LoVo (cell line): Measurements from ENCODE around the gene HSPB2.
"Not testable (repeated sequence)": the region's sequence is repeated elsewhere in the genome, so short reads cannot be mapped to it uniquely, and the experiment has no call there.

ENCODE experiments used
- DNase-seq: peaks from one replicate; pipeline ENCODE4 v3.0.0-alpha.2; 2016; ENCODE audit warnings: low spot score

HSPB2 gene

GRCh38 chr11:111913997-111914396 is 1.5 kb downstream of the HSPB2 start:
- DNase-seq = no peak

DNA sequence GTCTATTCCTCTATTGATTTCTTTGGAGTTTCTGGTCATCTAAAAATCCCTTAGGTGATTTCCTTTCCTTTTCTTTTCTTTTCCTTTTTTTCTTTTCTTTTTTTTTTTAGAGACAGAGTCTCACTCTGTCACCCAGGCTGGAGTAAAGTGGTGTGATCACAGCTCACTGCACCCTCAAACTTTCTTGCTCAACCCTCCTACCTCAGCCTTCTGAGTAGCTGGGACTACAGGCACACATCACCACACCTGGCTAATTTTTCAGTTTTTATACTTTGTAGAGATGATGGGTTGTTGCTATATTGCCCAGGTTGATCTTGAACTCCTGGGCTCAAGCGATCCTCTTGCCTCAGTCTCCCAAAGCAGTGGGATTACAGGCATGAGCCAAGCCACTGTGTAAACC is 4.2 kb downstream of the HSPB2 start:
- no peak for DNase-seq

- DNase-seq = no peak
Observed at GRCh38 chr11:111917312-111917711, 4.8 kb downstream of the HSPB2 start.

DNA sequence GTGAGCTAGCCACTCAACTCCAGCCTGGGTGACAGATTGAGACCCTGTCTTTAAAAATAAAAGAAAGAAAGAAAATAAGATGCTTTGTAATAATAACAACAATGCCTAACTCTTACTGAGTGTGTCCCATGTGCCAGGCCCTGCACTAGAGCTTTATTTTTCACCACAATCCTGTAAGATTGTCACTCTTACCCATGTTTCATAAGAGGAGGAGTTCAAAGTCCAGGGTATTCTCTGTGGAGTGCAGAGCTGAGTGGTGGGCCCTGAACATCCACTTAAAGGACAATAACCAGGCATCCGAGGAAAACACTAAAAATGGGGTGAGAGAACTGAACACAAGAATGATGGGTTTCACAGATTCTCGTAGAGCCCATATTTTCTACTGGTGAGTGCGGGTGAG is 5.3 kb downstream of the HSPB2 start:
- no peak for DNase-seq

DNA sequence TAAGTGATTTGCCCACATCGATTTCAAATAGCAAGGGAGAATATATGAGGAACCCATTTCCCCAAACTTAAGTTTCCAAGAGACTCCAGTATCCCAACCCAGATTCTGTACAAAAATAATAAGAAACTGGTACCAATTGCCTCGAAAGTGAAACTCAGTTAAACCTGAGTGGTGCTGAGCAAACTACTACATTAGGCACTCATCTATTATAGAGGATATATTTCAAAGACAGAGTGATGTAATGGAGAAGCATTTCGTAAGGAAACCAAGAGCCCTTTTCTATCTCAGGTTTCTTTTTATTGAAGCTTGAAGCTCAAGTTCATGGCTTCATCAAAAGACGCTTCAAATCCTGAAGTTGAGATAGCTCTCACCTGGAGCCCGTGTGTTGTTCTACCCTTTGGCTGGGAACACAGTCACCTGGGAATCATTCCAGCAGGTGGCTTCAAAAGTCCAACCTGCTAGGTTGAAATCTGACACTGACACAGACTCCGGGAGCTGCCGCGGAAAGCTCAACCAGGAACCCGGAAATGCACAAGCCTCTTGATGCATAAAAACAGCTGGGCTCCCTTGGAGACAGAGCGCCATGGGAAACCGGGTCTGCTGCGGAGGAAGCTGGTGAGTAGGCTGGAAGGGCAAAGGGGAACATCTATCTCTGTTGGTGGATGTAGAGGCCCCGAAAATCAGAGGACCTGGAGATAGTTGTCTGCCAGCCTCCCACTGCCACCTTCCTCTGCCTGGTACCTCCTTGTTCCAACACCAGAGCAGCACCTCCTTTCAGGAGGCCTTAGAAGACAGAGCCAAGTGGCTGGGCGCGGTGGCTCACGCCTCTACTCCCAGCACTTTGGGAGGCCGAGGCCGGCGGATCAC is 6.1 kb downstream of the HSPB2 start, which contains the start of gene C11orf52:
Gene C11orf52 (plus strand): TSS at position 524 of the 867 bp plus-strand sequence. CDS start 60 bp downstream, at position 584.
- peak; percentile 85 for DNase-seq

GRCh38 chr11:111920908-111921307 is 8.4 kb downstream of the HSPB2 start:
- no peak for DNase-seq

DNA sequence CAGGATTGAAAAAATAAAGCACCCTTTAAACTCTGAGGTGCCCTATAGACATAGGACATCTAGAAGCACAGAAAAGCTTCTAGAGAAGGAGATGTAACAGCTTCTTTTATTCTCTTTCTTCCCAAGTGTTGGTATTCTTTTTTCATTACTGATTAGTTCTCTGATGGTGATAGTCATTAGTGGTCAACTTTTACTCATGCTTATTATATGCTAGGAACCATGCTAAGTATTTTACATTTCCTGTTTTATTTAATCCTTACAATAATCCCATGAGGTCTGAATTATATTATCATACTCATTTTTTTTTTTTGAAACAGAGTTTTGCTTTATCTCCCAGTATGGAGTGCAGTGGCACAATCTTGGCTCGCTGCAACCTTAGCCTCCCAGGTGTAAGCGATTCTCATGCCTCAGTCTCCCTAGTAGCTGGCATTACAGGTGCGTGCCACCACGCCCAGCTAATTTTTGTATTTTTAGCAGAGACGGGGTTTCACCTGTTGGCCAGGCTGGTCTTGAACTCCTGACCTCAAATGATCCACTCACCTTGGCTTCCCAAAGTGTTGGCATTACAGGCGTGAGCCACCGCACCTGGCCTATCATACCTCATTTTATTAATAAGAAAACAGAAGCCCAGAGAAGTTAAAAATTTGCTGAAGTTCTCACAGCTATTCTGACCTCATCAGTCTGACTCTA is 9.2 kb downstream of the HSPB2 start:
- DNase-seq = no peak

- DNase-seq = no peak
Observed at GRCh38 chr11:111922803-111923202, 10.3 kb downstream of the HSPB2 start.

DNA sequence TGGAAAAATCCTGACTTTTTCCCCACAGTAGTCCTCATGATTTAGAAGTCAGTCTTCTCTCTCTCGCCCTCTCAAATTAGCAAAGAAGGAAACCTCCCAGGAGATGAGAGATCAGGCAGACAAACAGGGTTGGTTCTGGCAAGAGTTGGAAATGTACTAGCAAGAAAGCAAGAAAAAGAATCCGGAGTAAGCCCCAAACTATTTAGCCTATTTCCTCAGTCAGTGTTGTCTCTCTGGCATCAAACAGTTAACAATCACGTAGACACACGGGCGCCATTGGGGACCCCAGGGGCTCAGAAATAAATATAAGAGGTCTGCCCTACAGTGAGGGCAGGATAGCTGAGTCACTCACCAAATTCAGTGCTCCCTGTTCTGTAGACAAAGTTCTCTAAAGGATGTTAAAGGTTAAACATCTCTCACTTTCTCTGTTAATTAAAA is 10.8 kb downstream of the HSPB2 start:
- DNase-seq = no peak

DNA sequence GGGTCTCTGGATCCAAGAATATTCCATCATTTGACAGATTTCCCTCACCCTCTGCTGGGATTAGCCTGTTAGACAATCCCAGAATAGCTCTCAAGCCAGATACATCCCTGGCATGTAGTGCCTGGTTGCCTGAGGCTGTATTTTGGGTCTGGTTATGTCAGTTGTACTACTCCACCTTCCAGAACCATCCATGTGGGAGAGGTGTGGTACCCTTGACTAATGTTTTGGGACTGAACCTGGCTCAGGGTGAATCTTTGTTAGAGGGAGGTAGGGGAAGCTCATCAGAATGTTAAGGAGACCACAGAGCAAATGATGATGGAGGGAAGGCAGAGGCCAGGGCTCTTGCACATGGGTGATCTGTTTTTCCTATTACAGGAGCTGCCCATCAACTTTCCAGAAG is 11.4 kb downstream of the HSPB2 start:
- DNase-seq = no peak

- DNase-seq = no peak
Observed at GRCh38 chr11:111925953-111926352, 13.4 kb downstream of the HSPB2 start.

DNA sequence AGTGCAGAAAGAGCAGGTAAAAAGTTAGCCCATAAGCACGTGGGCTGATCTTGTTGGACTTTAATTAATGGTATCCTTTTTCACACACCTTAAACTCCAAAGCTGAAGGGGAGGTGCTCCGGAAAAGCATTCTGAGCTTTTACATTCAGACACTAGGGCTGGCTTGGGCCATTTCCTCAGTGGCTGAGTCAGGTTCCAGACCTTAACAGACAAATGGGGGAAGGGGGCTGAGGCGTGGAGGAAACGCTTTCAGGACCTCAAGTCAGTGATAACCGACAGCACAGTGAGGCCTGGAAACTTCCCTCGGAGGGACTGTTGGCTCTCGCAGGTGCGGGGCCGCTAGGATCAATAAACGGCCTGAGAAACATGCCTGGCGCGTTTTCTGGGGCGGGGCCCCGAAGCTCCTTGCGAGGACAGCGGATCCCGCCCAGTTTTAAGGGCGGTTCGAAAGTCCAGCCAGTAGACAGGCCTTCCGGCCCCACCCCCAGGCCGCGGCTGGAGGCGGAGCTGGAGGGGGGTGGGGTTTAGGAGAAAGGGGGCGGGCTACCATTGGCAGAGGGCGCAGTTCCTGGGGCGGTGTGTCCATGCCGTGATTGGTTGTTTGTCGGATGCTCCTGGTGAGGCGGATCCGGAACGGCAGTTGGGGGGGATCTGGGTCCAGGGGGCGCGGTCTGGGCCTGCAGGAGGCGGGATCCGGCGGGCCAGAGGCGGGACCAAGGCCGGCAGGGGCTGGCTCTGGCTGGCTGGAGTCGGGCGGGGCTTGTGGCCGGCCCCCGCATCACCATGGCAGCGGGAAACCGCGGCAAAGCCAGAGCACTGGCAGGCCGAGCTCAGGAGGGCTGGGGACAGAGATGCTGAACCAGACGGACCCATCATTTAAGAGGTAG is 14.2 kb downstream of the HSPB2 start:
- DNase-seq = peak; percentile 96

GRCh38 chr11:111930472-111930871 is 17.9 kb downstream of the HSPB2 start:
- no peak for DNase-seq

DNA sequence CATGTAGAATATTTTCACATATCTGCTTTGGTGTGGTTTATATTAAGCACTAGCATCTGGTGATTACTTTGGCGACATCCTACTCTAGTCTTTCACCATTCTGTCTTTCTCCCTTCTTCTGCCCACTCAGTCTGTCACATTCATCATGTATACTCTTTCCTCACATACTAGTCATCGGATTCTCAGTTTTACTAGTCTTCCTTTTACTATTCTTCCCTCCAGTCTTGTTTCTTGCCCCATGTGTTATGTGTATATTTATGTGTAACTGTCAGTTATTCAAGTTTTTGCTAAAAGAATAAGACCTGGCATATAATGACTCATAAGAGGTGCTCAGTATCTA is 20.0 kb downstream of the HSPB2 start:
- no peak for DNase-seq

DNA sequence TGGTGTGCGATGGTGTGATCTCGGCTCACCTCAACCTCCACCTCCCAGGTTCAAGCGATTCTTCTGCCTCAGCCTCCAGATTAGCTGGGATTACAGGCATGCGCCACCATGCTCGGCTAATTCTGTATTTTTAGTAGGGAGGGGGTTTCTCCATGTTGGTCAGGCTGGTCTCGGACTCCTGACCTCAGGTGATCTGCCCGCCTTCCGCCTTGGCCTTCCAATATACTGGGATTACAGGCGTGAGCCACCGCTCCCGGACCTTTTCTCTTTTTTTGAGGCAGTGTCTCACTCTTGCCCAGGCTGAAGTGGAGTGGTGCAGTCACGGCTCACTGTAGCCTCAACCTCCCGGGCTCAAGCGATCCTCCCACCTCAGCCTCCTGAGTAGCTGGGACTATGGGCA is 20.6 kb downstream of the HSPB2 start:
- not testable (repeated sequence) for DNase-seq

DNA sequence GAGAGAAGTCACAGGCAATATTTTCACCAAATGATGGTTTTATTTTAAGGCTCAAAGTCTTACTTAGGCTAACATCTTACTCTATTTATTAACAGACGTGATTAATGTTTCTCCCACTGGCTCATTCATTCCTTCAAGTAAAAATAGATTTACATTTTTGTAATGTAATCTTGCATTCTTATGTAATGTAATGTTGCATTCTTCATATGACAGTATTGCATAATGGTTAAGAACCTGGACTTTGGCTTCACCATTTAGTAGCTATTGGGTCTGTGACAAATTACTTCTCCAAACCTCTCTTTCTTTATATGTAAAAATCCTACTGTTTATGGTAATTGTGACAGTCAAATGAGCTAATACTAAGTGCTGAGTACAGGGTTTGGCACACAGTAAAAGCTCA is 21.3 kb downstream of the HSPB2 start:
- DNase-seq = no peak

GRCh38 chr11:111934306-111934705 is 21.8 kb downstream of the HSPB2 start:
- DNase-seq = no peak

GRCh38 chr11:111935317-111936039 is 22.9 kb downstream of the HSPB2 start:
- DNase-seq = peak; percentile 8

- DNase-seq = no peak
Observed at GRCh38 chr11:111936040-111936540, 23.6 kb downstream of the HSPB2 start.

GRCh38 chr11:111937461-111937769 is 24.9 kb downstream of the HSPB2 start:
- DNase-seq = no peak

DNA sequence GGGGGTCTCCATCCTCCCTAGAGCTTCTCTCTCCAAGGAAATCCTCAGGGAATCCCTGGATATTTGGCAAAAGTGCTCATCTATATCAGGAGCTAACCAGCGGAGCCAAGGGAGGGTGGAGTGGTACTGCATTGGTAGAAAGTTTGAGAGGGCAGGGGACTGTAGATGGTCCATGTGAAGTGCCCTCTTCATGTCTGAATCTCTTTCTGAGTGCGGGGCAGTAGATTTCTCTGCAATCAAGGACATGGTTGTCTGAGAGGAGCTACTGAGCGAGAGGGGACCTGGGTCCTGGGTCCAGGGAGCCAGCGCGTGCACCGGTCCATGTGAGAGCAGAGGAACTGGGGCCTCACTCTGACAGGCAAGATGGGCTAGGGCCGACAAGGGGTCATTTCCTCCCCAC is 25.3 kb downstream of the HSPB2 start:
- DNase-seq = no peak

DNA sequence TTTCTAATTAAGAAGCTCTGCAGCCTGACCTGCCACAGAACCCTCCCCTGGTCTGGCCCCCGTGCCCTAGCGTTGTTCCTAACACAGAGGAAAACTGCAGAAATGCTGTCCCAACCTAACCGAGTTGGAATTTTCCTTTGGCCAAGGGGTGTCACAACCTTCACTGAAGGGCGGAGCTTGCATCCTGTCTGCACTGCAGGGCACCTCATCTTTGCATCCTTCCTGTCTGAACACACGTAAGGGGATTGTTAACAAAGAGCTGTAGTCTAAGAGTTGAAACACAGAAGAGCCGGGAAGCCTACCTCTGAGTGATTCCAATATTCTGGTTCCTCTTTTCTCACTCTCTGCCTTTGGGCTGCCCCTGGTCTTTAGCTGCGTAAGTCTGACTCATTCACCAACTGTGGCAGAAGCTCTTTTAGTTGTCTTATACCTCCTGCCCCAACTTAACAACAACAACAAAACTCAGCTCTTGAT is 26.2 kb downstream of the HSPB2 start:
- DNase-seq = no peak
